ENCODE results near the gene LDB2. TPM values are rescaled to one million over a fixed set of nuclear protein-coding genes. Genes with fewer than 3 reads are reported as not detected.

Gene LDB2
- total RNA-seq, 2 experiments from 2014 or later = not detected

GRCh38 chr4:16609170-16609758 is 289.2 kb downstream of the LDB2 start:
- H3K79me2 ChIP-seq (ENCODE audit: insufficient read depth, low read depth, low read length) = no peaks in the 10 kb centered on the region
- H2AFZ ChIP-seq (ENCODE audit: low read length) = no peak overlapping the region
- H3K4me2 ChIP-seq (ENCODE audit: low read length) = no peak overlapping the region
- H3K9me2 ChIP-seq (ENCODE audit: insufficient read depth, low read length) = no peaks in the 10 kb centered on the region
- H3K9me3 ChIP-seq (ENCODE audit: low read length) = no peaks in the 10 kb centered on the region
- BruUV-seq (replicated peaks) = no TSS peak
- ChIA-PET POLR2A (no interaction called here), CTCF (ENCODE audit: unreplicated experiment) (no interaction called here)
- H4K20me1 ChIP-seq (ENCODE audit: insufficient read depth, low read length) = no peaks in the 10 kb centered on the region
- TF ChIP-seq CTCF (conservative IDR thresholded peaks at IDR 0.05; ENCODE audit: low read length) (no peak), EZH2phosphoT487 (IDR thresholded peaks at IDR 0.05; ENCODE audit: borderline replicate concordance, low read depth, low read length) (no peak)
- intact Hi-C loops (cut with micrococcal nuclease; ENCODE audit: unreplicated experiment) = no loop called here
- H3K27ac ChIP-seq (ENCODE audit: low read depth, low read length, poor library complexity, severe bottlenecking) = no peak overlapping the region
- DNase-seq (ENCODE audit: low spot score) = no peak
- no peak overlapping the region for H3K4me3 ChIP-seq (ENCODE audit: low read depth, low read length, poor library complexity, severe bottlenecking)
- H3K4me1 ChIP-seq (ENCODE audit: insufficient read depth, low read length, poor library complexity, severe bottlenecking) = no peaks in the 10 kb centered on the region
- H3K36me3 ChIP-seq (ENCODE audit: insufficient read depth, low read length) = no peaks in the 10 kb centered on the region

GRCh38 chr4:16608611-16609125 is 289.8 kb downstream of the LDB2 start:
- CTCF ChIA-PET (ENCODE audit: unreplicated experiment) = no interaction called here
- POLR2A ChIA-PET = no interaction called here
- no peak overlapping the region for H3K4me2 ChIP-seq (ENCODE audit: low read length)
- H3K4me3 ChIP-seq (ENCODE audit: low read depth, low read length, poor library complexity, severe bottlenecking) = no peak overlapping the region
- no peaks in the 10 kb centered on the region for H3K9me2 ChIP-seq (ENCODE audit: insufficient read depth, low read length)
- H3K79me2 ChIP-seq (ENCODE audit: insufficient read depth, low read depth, low read length) = no peaks in the 10 kb centered on the region
- BruUV-seq (replicated peaks) = no TSS peak
- H2AFZ ChIP-seq (ENCODE audit: low read length) = no peak overlapping the region
- TF ChIP-seq EZH2phosphoT487 (IDR thresholded peaks at IDR 0.05; ENCODE audit: borderline replicate concordance, low read depth, low read length) = no peak
- TF ChIP-seq CTCF (conservative IDR thresholded peaks at IDR 0.05; ENCODE audit: low read length) = no peak
- H3K9me3 ChIP-seq (ENCODE audit: low read length) = no peaks in the 10 kb centered on the region
- no peaks in the 10 kb centered on the region for H4K20me1 ChIP-seq (ENCODE audit: insufficient read depth, low read length)
- intact Hi-C loops (cut with micrococcal nuclease; ENCODE audit: unreplicated experiment) = no loop called here
- no peak overlapping the region for H3K27ac ChIP-seq (ENCODE audit: low read depth, low read length, poor library complexity, severe bottlenecking)
- H3K4me1 ChIP-seq (ENCODE audit: insufficient read depth, low read length, poor library complexity, severe bottlenecking) = no peaks in the 10 kb centered on the region
- no peaks in the 10 kb centered on the region for H3K36me3 ChIP-seq (ENCODE audit: insufficient read depth, low read length)
- no peak for DNase-seq (ENCODE audit: low spot score)

- no peak overlapping the region for H3K4me2 ChIP-seq (ENCODE audit: low read length)
- TF ChIP-seq CTCF (conservative IDR thresholded peaks at IDR 0.05; ENCODE audit: low read length) (no peak), EZH2phosphoT487 (IDR thresholded peaks at IDR 0.05; ENCODE audit: borderline replicate concordance, low read depth, low read length) (no peak)
- H3K9me3 ChIP-seq (ENCODE audit: low read length) = no peaks in the 10 kb centered on the region
- no peaks in the 10 kb centered on the region for H3K4me1 ChIP-seq (ENCODE audit: insufficient read depth, low read length, poor library complexity, severe bottlenecking)
- intact Hi-C loops (cut with micrococcal nuclease; ENCODE audit: unreplicated experiment) = no loop called here
- H2AFZ ChIP-seq (ENCODE audit: low read length) = no peak overlapping the region
- no peak overlapping the region for H3K27ac ChIP-seq (ENCODE audit: low read depth, low read length, poor library complexity, severe bottlenecking)
- no peaks in the 10 kb centered on the region for H3K9me2 ChIP-seq (ENCODE audit: insufficient read depth, low read length)
- no peak overlapping the region for H3K4me3 ChIP-seq (ENCODE audit: low read depth, low read length, poor library complexity, severe bottlenecking)
- ChIA-PET CTCF (ENCODE audit: unreplicated experiment) (no interaction called here), POLR2A (no interaction called here)
- BruUV-seq (replicated peaks) = no TSS peak
- no peaks in the 10 kb centered on the region for H4K20me1 ChIP-seq (ENCODE audit: insufficient read depth, low read length)
- DNase-seq (ENCODE audit: low spot score) = no peak
- no peaks in the 10 kb centered on the region for H3K36me3 ChIP-seq (ENCODE audit: insufficient read depth, low read length)
- no peaks in the 10 kb centered on the region for H3K79me2 ChIP-seq (ENCODE audit: insufficient read depth, low read depth, low read length)
These were observed 290.3 kb downstream of the LDB2 start for GRCh38 chr4:16608123-16608522.
